ENCODE data around the gene GRID1.
"Not testable (repeated sequence)": the region's sequence is repeated elsewhere in the genome, so short reads cannot be mapped to it uniquely, and the experiment has no call there.

Gene GRID1

DNA sequence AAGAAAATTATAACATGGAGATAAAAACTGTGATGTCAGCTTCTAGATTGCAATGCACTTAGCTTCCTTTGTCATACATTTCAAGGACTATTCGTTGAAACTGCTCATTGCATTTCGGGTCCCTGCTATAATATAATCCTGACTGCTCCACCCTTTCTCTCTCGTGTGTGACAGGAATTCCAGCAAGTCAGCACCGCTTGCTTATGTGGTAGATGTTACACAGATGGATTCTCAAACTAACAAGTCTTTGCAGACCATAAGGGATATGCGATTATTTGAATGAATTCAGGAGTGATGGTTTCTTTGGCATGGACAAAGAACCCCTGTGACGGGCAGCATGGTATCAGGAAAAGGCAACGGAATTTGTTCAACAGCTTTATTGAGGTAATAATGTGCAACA is 184.0 kb downstream of the GRID1 start:
- no peak for DNase-seq

DNA sequence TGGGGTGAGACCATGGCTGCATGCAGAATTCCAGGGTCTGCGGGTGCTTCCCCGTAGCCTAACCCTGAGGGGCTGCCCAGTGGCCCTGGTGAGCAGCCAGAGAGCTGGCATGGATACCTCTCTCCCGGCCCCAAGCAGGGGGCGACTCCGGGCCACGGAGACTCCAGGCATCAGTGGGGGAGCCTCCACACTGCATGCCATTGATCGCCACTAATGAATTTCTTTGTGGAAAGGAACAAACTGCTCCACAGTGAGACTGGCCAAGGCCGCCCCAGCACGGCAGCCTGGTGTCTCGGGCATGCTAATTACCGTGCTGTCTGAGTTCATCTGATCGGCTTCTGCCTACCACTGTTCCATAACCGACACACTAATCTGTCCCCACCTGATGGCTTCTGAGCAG is 184.4 kb downstream of the GRID1 start:
- no peak for DNase-seq

DNA sequence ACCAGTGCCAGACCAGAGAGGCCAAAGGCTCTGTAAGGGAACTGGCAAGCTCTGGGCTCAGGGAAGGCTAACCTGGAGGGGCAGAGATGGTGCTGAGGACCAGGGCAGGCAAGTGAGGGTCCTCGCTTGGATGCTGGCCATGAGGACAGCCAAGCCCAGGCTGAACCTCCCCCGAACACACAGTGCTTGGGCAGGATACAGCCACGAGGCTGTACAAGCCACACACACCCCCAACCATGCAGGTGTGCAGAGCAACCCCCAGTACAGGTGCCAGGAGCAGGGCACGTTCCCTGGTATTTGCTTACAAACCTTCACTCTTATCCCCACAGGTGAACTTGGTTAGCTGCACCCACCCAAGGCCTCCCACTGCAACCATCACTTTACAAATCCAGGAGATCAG is 185.7 kb downstream of the GRID1 start:
- no peak for DNase-seq

DNA sequence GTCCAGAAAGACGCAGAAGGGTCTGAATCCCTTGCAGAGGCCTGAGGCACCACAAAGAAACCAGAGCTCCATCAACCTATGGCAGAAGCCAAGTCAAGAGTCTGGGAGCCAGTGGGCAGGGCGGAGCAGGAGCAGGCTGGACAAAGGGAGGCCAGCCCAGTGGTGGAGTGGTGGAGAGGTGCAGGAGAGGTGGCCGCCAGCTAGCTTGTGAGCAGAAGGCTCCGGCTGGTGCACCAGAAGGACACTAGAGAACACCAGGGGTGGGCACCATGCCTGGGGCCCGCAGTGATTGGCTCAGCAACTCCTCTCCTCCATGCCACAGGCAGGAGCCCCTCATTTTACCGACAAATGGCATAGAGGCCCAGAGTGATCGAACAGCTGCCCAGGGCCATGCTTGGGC is 186.6 kb downstream of the GRID1 start:
- no peak for DNase-seq

DNA sequence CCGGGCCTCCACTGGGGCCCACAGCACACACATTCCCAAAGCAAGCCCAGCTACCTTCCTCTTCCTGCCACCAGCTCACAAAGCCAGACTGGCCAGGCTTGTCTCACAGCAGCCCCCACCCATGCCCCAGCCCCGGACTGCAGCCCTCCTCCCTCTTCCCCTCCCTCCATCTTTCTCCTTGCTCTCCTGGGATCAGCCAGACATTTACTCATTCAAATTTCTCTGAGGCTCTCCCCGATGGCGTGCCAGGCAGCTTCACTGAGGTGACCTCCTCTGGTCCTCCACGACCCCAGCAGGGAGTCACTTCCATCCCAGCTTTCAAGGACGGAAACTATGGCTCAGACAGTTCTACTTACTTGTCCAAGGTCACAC is 187.5 kb downstream of the GRID1 start:
- DNase-seq = no peak

DNA sequence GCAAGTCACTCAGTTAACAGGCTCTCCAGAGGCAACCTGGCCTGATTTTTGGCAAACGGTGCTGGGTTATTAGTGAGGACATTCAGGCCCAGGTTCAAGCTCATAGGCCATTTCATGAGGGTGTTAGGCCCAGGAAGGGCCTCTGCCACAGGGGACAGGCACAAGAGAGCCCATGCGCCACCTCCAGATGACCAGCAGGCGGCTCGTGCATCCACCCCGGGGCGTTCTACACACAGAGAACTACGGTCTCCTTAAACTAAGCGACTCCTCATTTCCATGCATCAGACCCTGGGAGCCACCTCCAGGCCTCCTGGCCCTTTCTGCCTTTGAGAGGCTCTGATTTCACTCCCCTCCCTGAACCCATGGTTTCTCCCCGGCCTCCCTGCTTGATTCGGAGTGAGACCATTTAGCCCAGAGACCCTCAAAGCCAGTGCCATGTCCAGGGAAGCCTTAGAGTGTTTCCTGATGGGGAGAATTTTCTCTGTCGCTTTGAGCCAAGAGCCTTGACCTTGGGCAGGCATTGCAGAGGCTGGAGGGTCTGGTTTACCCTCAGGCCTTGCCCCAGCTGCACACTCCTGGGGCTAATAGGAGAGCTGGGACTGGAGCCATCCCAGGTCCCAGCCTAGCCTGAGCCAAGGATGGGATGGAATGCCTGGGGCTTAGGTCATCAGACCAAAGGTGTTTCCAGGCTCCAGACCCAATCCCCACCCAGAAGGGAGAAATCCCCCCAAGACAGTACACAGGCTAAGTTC is 188.0 kb downstream of the GRID1 start:
- no peak for DNase-seq

DNA sequence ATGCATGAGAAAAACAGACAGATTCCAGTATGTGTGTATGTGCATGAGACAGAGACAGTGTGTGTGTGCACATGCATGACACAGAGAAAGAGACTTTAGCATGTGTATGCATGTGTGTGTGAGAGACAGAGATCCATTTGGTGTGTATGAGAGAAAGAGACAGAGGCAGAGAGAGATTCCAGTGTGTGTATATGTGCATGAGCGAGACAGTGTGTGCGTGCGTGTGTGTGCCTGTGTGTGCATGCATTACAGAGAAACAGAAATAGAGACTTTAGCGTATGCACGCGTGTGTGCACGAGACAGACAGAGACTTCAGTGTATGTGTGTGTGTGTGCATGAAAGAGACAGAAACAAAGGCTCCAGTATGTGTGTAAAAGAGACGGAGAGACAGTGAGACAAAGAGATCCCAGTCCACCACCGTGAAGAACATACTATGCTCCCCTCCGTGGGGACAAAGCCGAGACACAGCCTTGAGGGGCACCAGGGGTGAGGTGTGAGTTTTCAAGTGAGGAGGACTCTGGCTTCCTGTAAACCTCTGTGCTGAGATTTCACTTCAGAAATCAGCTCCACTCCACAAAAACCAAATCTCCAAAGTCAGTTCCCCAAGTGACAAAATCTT is 188.9 kb downstream of the GRID1 start:
- no peak for DNase-seq

DNA sequence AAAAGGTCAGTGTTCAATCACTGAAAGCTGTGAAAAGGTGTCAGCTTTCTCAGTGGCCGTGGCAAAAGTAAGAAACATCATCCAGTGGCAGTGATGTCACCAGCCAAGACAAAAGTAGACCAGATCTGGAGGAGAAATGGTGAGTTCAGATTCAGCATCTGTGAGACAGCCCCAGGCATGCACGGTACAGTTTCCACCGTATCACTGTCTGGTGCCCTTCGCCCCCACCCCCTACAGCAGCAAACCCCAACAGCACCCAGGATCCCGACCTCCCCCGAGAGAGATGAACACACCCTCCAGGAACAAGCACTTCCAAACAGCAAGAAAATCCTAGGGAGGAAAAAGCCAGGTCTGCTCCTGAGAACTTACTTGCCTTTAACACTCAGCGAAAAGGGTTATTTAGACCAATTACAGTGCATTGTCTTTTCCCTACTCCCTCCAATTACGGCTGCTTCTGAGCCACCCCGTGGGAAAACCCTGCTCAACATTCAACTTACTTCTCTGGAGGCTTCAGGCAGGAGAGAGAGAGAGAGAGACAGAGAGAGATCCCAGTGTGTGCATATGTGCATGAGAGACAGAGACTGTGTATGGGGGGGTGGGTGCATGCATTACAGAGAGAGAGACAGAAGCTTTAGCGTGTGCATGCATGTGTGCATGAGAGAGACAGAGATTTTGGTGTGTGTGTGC is 189.6 kb downstream of the GRID1 start:
- DNase-seq = no peak

DNA sequence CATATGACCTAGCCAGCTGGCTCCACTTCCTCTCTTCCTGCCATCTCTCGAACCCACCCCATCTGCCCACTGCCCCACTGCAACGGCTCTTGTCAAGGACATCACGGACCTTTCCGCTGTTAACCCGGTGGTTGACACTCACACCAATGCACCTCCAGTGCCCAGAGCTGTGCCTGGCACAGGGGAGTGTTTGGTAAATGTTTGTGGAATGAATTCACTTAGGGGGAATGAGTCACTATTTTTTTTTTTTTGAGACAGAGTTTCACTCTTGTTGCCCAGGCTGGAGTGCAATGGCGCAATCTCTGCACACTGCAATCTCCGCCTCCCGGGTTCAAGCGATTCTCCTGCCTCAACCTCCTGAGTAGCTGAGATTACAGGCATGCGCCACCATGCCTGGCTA is 191.1 kb downstream of the GRID1 start:
- not testable (repeated sequence) for DNase-seq

DNA sequence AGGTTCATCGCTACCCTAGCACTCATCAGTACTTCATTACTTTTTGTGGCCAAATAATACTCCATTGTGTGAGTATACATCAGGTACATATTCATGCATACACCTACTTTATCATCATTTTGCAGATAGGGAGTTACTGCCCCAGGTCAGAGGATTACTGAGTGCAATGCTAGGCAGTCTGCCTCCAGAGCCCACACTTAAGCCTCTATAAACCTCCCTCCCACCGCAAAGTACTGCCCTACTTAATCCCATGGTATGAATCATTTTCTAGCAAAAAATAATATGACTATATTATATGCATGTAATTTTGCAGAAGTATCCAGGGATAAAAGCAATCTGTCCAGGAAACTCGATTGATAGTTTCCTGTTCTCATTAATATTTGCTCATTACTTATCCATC is 194.3 kb downstream of the GRID1 start:
- no peak for DNase-seq

DNA sequence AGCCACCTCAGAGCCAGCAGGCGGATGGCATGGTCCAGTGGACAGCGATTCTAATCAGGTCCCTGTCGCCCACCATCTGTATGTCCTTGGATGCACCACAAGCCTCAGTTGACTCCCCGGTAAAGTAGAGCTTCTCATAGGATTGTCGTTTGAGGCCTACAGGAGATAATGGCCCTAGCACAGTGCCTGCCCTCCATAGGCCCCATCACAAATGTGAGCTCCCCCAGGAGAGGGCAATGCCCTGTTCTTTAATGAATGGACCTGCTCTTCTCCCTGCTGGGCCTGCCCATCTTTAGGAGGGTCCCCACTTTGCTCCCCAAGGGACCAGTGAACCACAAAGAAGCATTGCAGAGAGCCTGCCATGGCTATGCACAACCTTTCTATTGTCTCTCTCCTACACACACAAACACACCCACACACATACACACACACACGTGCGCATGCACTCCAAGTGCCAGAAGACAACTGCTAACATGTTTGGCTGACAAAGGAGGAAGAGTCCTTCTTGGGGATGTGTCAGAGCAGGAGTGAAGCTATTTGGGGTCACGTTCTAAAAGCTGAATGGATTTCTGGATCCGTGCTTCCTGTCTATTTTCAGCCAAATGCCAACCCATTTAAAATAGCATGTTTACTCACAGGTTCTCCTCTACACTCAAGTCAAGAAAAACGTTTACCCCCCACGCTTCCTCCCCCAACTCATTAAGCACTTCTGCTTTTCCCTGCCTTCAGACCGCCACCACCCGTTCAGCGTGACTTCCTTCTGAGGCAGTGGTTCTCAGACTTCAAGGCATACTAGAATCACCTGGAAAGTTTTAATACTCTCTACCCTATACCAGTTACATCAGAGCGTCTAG is 196.1 kb downstream of the GRID1 start:
- DNase-seq = no peak

DNA sequence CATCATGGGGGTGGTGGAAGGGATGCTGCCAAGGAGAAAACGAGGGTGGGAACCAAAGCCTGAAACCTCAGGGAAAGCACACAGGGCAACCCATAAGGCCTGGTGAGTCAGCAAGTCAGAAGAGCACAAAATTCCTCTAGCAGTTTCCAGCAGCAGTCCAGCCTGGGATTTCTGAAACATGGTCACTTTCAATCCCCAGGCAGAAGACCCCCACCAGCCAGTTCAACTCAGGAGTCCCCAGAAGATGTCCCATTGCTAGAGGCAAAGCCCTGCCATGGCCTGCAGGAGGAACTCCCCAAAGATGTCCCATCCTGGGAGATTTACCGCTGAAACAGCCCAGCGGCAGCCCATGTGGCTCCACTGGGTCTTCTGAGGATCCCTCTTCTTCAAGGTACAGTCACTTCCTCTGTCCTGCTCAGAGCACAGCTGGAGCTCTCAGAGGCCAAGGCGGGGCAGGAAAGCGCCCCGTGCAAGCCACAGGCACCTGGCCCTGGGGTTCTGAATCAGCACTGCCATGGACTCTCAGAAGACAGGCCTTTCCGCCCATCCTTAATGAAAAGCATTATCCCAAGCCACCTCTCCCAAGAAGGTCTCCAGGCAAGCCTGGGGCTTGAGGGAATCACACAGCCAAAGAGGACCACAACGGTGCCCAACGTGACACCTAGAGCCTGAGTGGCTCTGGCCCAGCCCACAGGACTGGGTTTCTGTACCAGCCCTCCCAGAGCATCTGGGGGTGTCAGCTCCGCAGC is 196.9 kb downstream of the GRID1 start:
- DNase-seq = no peak

DNA sequence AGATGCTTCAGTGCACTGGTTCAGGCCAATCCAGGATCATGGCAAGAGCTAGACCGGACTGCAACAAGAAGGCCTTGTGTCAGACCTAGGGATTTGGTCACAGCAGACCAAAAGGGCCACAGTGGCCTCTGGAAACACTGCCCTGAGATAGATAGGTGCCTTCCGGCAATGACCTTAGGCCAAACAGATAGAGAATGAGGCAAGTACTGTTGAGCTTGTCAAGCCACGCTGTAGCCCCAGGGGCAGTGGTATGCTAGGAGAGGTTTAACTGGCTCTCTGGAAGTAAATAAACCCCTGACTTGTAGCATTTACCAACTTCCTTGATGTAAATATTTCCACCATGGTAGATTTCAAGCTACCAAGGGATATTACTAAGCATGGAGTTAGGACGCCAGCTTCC is 197.5 kb downstream of the GRID1 start:
- DNase-seq = no peak

DNA sequence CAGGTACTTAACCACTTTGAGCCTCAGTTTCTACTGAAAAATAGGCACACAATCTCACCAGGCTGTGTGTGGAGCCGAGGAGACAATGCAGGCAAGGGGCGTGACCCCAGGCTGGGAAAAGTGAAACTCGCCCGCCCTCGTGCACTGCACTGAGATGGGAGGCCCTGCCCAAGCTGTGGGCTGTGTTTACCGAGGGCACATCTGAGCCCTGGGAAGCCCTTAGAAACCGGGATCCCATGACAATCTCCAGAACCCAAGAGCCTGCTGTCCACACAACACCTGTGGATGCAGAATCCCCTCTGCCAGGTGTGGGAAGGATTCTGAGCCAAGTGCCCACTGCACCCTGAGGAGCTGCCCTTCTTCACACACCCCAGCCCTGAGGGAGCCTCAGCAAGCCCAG is 198.3 kb downstream of the GRID1 start:
- DNase-seq = no peak

DNA sequence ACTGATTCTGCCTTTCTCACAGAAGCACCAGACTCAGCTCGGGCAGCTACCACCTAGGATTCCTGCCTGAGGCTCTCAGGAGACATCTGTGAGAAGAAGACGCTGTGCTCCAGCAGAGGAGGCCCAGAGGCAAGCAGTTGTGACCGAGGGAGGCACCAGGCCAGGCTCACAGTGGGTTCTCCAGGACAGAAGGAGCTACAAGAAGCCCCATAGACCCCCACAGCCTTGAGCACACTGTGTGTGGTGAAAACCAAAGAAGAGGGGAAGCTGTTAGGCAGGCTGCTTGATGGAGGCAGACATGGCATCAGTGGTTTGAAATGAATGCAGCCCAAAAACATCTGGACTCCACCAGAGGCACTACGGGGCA is 198.8 kb downstream of the GRID1 start:
- DNase-seq = no peak

DNA sequence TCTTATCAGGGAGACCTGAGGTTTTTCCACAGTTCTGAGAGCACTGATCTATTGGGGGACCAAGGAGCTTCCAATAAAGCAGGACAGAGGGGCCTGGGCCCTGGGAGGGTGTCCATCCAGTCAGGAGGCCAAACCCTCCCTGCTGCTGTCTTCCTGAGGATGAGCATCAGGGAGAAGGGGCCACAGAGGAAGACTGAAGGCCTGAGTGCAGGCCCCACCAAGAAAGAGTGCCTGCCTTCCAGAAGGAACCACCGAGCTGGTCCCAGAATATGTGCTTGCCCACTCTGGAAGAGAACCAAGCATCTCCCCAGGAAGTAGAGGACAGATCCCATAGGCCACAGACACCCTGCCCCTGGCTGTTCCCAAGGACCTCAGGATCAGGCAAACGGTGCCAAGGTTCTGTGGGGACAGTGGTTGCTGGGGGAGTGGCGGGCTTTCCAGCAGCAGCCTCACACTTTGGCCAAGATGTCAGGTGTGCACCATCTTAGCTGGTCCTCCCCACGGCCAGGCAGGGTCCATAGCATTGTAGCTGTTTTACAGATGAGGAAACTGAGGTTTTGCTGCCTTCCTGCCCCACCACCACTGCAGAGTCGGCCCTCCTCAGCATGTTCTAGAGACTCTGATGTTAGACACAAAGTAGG is 199.4 kb downstream of the GRID1 start:
- DNase-seq = no peak

DNA sequence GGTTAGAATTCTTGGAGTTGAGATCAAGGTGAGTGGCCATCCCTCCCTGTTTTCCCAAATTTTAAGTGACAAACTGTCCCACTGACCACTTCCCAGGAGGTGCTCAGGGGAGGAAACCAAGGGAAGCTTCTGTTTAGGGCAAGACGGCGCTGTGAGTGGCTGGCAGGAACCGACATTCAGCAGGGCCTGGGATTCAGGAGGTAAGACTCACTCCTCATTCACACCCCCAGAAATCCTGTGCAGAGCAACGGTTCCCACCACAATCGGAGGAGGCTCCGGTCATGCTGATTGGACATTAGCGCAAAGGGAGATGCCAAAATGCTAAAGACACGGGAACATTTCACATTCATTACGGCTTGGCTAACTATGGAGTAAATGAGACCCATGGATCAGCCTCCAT is 200.9 kb downstream of the GRID1 start:
- DNase-seq = no peak

DNA sequence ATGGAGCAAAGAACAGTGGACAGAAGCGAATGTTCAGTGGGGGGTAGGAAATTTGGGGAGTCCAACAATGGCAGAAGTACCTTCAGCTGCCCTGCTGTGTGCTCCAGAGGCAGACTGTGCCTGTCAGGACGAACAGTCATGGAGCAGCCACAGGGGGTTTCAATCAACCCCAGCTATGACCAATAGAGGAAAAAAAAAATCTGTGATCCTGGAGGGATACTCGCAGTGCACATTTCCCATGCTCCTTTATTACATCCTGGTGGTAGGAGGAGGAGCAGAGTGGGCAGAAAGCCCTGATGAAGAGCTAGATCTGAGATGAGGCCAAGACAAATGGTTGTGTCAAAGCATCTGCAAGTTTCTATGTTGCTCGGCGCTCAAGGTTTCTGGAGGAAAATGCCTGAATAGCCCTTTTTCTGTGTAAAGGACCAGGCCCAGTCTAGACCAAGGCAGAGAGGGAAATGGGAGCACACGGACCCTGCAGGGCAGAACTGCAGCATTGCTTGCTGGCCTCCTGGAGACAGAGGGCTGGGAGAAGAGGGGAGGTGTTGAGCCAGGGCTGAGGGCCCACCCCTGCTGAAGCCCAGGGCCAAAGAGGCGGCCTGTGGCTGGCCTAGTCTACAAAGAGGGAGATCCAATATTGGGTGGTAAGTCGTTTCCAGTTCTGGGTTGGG is 201.5 kb downstream of the GRID1 start:
- DNase-seq = no peak

DNA sequence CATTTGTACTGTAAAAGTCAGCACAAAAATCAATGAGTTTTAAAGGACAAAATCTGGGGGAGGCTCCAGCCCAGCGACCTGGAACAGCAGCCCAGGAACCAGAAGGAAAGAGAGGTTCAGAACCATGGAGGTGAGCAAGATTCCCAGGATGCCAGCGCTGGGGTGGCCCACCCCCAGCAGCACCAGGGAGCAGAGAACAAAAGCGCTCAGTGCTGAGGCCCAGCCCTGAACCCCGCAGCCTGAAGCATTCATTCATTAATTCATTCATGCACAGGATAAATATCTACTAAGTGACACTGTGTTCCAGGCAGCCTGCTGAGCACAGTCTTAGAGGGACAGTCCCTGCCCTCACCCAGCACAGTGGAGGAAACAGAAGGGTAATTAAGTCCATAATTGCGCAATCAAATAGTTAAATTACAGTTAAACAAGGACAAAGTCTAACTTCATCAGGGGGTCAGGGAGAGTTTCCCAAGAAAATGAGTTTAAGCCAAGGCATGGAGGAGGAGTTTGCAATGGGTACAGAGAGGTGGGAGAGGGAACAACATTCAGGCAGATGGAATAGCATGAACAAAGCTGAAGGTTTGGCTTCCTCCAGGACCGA is 202.3 kb downstream of the GRID1 start:
- DNase-seq = no peak

DNA sequence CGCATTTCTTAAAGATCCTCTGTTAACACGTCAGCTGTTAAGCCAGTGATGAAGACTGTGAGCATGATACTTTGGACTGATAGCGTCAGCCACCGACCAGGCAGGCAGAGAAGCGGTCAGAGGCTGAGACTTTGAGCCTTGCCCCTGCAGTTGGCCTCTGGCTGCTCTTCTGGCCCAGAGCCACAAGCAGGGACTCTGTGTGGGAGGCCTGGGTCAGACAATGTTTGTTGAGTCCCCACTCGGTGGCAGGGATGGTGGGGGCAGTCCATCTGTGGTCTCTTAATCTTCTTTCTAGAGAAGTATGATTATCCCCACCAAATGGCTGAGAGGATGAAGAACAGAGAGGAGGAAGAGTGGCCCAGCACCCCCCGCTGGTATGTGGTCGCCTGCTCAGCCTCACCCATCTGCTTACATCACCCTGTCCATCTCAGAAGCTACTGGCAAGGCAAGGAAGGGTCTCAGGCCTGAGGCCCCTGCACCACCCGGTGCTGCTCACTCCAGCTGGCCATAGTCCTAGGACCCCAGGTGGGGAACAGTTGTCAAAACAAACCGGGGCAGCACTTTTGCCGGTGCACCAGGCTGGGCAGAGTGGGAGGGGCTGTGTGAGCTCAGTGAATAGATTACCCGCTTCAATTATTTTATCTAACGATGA is 202.9 kb downstream of the GRID1 start:
- DNase-seq = no peak

Data from NCI-H774 (cell line).